Renal pelvis (tissue), 12 donors: ENCODE measurements around the gene IL31. TPM values are rescaled to one million over a fixed set of nuclear protein-coding genes. Genes with fewer than 3 reads are reported as not detected.
"Not testable (repeated sequence)": the region's sequence is repeated elsewhere in the genome, so short reads cannot be mapped to it uniquely, and the experiment has no call there.

ENCODE experiments used
- DNase-seq: peaks from one replicate; pipeline ENCODE4 v3.0.0-alpha.2; 2013
- long read RNA-seq, 16 experiments: transcript quantifications; one replicate each; lab custom pipeline, GENCODE V29; 2026
- polyA plus RNA-seq, 3 donors: library from polyadenylated mRNA; unstranded; fragments of 120-200 nt; gene quantifications; one replicate each; pipeline ENCODE4 v1.2.1, GENCODE V29; 2013; ENCODE audit not compliant: insufficient read length in 3 of 3

IL31 gene
- not detected for polyA plus RNA-seq
- long read RNA-seq, donor 1: 0 reads
- long read RNA-seq, donor 2: 0 reads
- long read RNA-seq, donor 3: 0 reads
- long read RNA-seq, donor 4: 0 reads
- long read RNA-seq, donor 5: 0 reads
- long read RNA-seq, donor 6: 0 reads
- long read RNA-seq, donor 7: 0 reads
- long read RNA-seq, donor 8: 0 reads
- long read RNA-seq, donor 9: 0 reads
- long read RNA-seq, donor 10: 0 reads
- long read RNA-seq, donor 11: 0 reads
- long read RNA-seq, donor 12: 0 reads
- long read RNA-seq, donor 13: 0 reads
- long read RNA-seq, donor 14: 0 reads
- long read RNA-seq, donor 15: 0 reads
- long read RNA-seq, donor 16: 0 reads

GRCh38 chr12:122174155-122174845 is at the start of gene IL31:
TSS of gene IL31 (minus strand) at chr12:122174221. CDS start at chr12:122174172, 49 bp downstream.
- no peak for DNase-seq

- DNase-seq: no peak
Measured at GRCh38 chr12:122216445-122216844, 42.4 kb upstream of the IL31 start.

GRCh38 chr12:122215771-122216170 is 41.8 kb upstream of the IL31 start:
- DNase-seq: no peak

- DNase-seq: no peak
Measured at GRCh38 chr12:122208073-122208820, 34.2 kb upstream of the IL31 start.

- no peak for DNase-seq
Measured at GRCh38 chr12:122207391-122207790, 33.4 kb upstream of the IL31 start.

GRCh38 chr12:122206976-122207375 is 33.0 kb upstream of the IL31 start:
- no peak for DNase-seq

- no peak for DNase-seq
Measured at GRCh38 chr12:122206111-122206881, 32.3 kb upstream of the IL31 start.

GRCh38 chr12:122205053-122205925 is 31.3 kb upstream of the IL31 start:
- DNase-seq: no peak

GRCh38 chr12:122204167-122205052 is 30.4 kb upstream of the IL31 start:
- DNase-seq: no peak

GRCh38 chr12:122203301-122204166 is 29.5 kb upstream of the IL31 start, which contains the start of gene B3GNT4:
TSS of gene B3GNT4 (plus strand) at chr12:122203709. CDS start at chr12:122204619, 910 bp downstream.
- DNase-seq: peak; percentile 43

GRCh38 chr12:122202811-122203210 is 28.8 kb upstream of the IL31 start:
- DNase-seq: not testable (repeated sequence)

- DNase-seq: no peak
Measured at GRCh38 chr12:122202017-122202416, 28.0 kb upstream of the IL31 start.

- DNase-seq: no peak
Measured at GRCh38 chr12:122201381-122201780, 27.4 kb upstream of the IL31 start.

GRCh38 chr12:122200541-122201175 is 26.6 kb upstream of the IL31 start:
- DNase-seq: no peak

- DNase-seq: no peak
Measured at GRCh38 chr12:122199484-122200355, 25.7 kb upstream of the IL31 start.

- DNase-seq: no peak
Measured at GRCh38 chr12:122197612-122197966, 23.6 kb upstream of the IL31 start.

GRCh38 chr12:122195405-122195804 is 21.4 kb upstream of the IL31 start:
- no peak for DNase-seq
